Motor neuron (in vitro differentiated cells): ENCODE data around the gene ZNF827. TPM values are rescaled to one million over a fixed set of nuclear protein-coding genes. Genes with fewer than 3 reads are reported as not detected.

ENCODE experiments used
- ATAC-seq, 8 experiments: fragments of 200-7000 bp; cut with Tn5 transposase; replicated peaks in 6 of 8; 2 replicates each; pipeline ENCODE4 v1.8.0; 2021; ENCODE audit warnings: mild to moderate bottlenecking in 8 of 8, moderate library complexity in 8 of 8
- H3K27ac ChIP-seq, 2 donors: fragments of 250-450 bp; sonication (Bioruptor Pico); 2 replicates each; pipeline ENCODE4 v1.9.0; 2021; ENCODE audit warnings: antibody characterized with exemption in 2 of 2, mild to moderate bottlenecking in 2 of 2, moderate library complexity in 1 of 2
- H3K4me1 ChIP-seq, 2 donors: fragments of 250-450 bp; sonication (Bioruptor Pico); replicated peaks in 1 of 2; 2 replicates each; pipeline ENCODE4 v1.6.1; 2021; ENCODE audit warnings: antibody characterized with exemption in 2 of 2, mild to moderate bottlenecking in 2 of 2, moderate library complexity in 1 of 2
- H3K4me3 ChIP-seq, 5 donors: fragments of 250-450 bp; sonication (Bioruptor Pico); 2 replicates each; pipeline ENCODE4 v1.9.0; 2021; ENCODE audit warnings: antibody characterized with exemption in 5 of 5, mild to moderate bottlenecking in 5 of 5, moderate library complexity in 4 of 5
- WGBS, 10 experiments: fragments of 450-650 bp; shearing (Covaris generic); methylation state at CpG; one replicate each; pipeline ENCODE4 v1.0.0; 2022; 5-methylcytosine and 5-hydroxymethylcytosine counted together
- in situ Hi-C, 9 experiments: fragments of 400-800 bp; cut with MboI; loops; one replicate each; pipeline ENCODE4 v1.15.0; 2021; ENCODE audit warnings: low sequenced_read_pairs in 9 of 9, low pct_unique_long_range_greater_than_20kb in 2 of 9; ENCODE audit not compliant: unreplicated experiment in 9 of 9
- total RNA-seq, 8 experiments: library from RNA; unstranded; fragments of 300-600 nt; gene quantifications; 2 replicates each; pipeline versions ENCODE4 v1.2.3 to v1.2.4, GENCODE V29; 2022

Gene ZNF827
- total RNA-seq, 8 experiments from 2014 or later, result 13.8 to 40.6 (median 20.6) TPM

- Histone ChIP-seq H3K4me1 (peaks cover 8 to 20% of the 10 kb centered on the region in 2 donors), H3K27ac (no peak overlapping the region), H3K4me3 (no peak overlapping the region)
- in situ Hi-C loops, result no loop called here
- no peak for ATAC-seq
- 67 to 100% (median 100%) methylated on average over 1 to 3 of the region's 3 CpGs; no CpG with 5 or more reads in 1 of the 10 experiments for WGBS, 10 experiments
Measured at GRCh38 chr4:145895056-145895455, 43.6 kb downstream of the ZNF827 start.

- WGBS, 10 experiments, result 87 to 100% (median 96%) methylated on average over 1 to 8 of the region's 11 CpGs; no CpG with 5 or more reads in 4 of the 10 experiments
- no peak for ATAC-seq
- in situ Hi-C loops, result no loop called here
- Histone ChIP-seq H3K27ac (no peak overlapping the region), H3K4me3 (no peak overlapping the region), H3K4me1 (peaks cover 0 to 11% of the 10 kb centered on the region in 2 donors)
Measured at GRCh38 chr4:145891958-145892357, 46.7 kb downstream of the ZNF827 start.

- ATAC-seq, result no peak
- 37 to 100% (median 85%) methylated on average over 1 to 3 of the region's 3 CpGs for WGBS, 10 experiments
Measured at GRCh38 chr4:145890689-145891088, 47.9 kb downstream of the ZNF827 start.

GRCh38 chr4:145888393-145888792, 50.2 kb downstream of the ZNF827 start:
- ATAC-seq, result no peak
- Histone ChIP-seq H3K4me3 (no peak overlapping the region), H3K4me1 (peaks cover 8 to 19% of the 10 kb centered on the region in 2 donors), H3K27ac (no peak overlapping the region)
- in situ Hi-C loops, result no loop called here
- 82 to 100% (median 93%) methylated on average over 1 to 2 of the region's 2 CpGs; no CpG with 5 or more reads in 1 of the 10 experiments for WGBS, 10 experiments

More at GRCh38 chr4:145890689-145891088, 47.9 kb downstream of the ZNF827 start:
- in situ Hi-C loops, result no loop called here
- Histone ChIP-seq H3K4me3 (no peak overlapping the region), H3K27ac (no peak overlapping the region), H3K4me1 (peaks cover 0 to 11% of the 10 kb centered on the region in 2 donors)

GRCh38 chr4:145887241-145887991, 51.2 kb downstream of the ZNF827 start:
- ATAC-seq, result peak in 3 of 8 experiments; percentile 60 to 74 (median 70)
- WGBS, 10 experiments, result 0 to 80% (median 52%) methylated on average over 3 to 10 of the region's 11 CpGs
- Histone ChIP-seq H3K4me3 (no peak overlapping the region), H3K27ac (no peak overlapping the region), H3K4me1 (peaks cover 17 to 23% of the 10 kb centered on the region in 2 donors)
- in situ Hi-C loops, result no loop called here

- ATAC-seq, result peak in 1 of 8 experiments; percentile 15
- no peak overlapping the region for H3K27ac ChIP-seq
- H3K4me1 ChIP-seq, result peaks cover 17 to 29% of the 10 kb centered on the region in 2 donors
- H3K4me3 ChIP-seq, result no peak overlapping the region
- in situ Hi-C loops, result no loop called here
Measured at GRCh38 chr4:145886871-145887240, 51.8 kb downstream of the ZNF827 start.

GRCh38 chr4:145885666-145886065, 53.0 kb downstream of the ZNF827 start:
- no peak for ATAC-seq
- 67 to 100% (median 100%) methylated on average over 1 to 6 of the region's 9 CpGs; no CpG with 5 or more reads in 3 of the 10 experiments for WGBS, 10 experiments

GRCh38 chr4:145884775-145885174, 53.8 kb downstream of the ZNF827 start:
- 22 to 100% (median 100%) methylated on average over 1 of the region's 1 CpG; no CpG with 5 or more reads in 5 of the 10 experiments for WGBS, 10 experiments
- Histone ChIP-seq H3K4me3 (no peak overlapping the region), H3K27ac (no peak overlapping the region), H3K4me1 (peaks cover 17 to 32% of the 10 kb centered on the region in 2 donors)
- ATAC-seq, result no peak
- in situ Hi-C loops, result no loop called here

More at GRCh38 chr4:145885666-145886065, 53.0 kb downstream of the ZNF827 start:
- Histone ChIP-seq H3K4me1 (peaks cover 17 to 32% of the 10 kb centered on the region in 2 donors), H3K4me3 (no peak overlapping the region), H3K27ac (no peak overlapping the region)
- in situ Hi-C loops, result no loop called here

GRCh38 chr4:145883101-145883694, 55.4 kb downstream of the ZNF827 start:
- 38 to 100% (median 61%) methylated on average over 1 to 4 of the region's 4 CpGs for WGBS, 10 experiments
- in situ Hi-C loops, result no loop called here
- H3K4me3 ChIP-seq, result no peak overlapping the region
- H3K27ac ChIP-seq, result no peak overlapping the region
- peak; percentile 22 to 81 (median 59) for ATAC-seq
- H3K4me1 ChIP-seq, result peaks cover 17 to 32% of the 10 kb centered on the region in 2 donors

- peaks cover 17 to 32% of the 10 kb centered on the region in 2 donors for H3K4me1 ChIP-seq
- ATAC-seq, result peak in 3 of 8 experiments; percentile 23 to 47 (median 31)
- 67 to 100% (median 92%) methylated on average over 1 to 7 of the region's 7 CpGs; no CpG with 5 or more reads in 3 of the 10 experiments for WGBS, 10 experiments
- H3K4me3 ChIP-seq, result no peak overlapping the region
- in situ Hi-C loops, result no loop called here
- H3K27ac ChIP-seq, result no peak overlapping the region
Measured at GRCh38 chr4:145882604-145883003, 56.0 kb downstream of the ZNF827 start.

- in situ Hi-C loops, result no loop called here
- peak in 1 of 8 experiments; percentile 41 for ATAC-seq
- Histone ChIP-seq H3K4me3 (no peak overlapping the region), H3K4me1 (peaks cover 17 to 32% of the 10 kb centered on the region in 2 donors), H3K27ac (no peak overlapping the region)
- WGBS, 10 experiments, result 60 to 94% (median 75%) methylated on average over 1 to 8 of the region's 8 CpGs; no CpG with 5 or more reads in 2 of the 10 experiments
Measured at GRCh38 chr4:145881989-145882388, 56.6 kb downstream of the ZNF827 start.

- H3K27ac ChIP-seq, result no peak overlapping the region
- H3K4me3 ChIP-seq, result no peak overlapping the region
- 46 to 100% (median 90%) methylated on average over 1 to 4 of the region's 4 CpGs for WGBS, 10 experiments
- no peak for ATAC-seq
- in situ Hi-C loops, result no loop called here
- H3K4me1 ChIP-seq, result peaks cover 17 to 32% of the 10 kb centered on the region in 2 donors
Measured at GRCh38 chr4:145881576-145881975, 57.0 kb downstream of the ZNF827 start.

- Histone ChIP-seq H3K27ac (no peak overlapping the region), H3K4me3 (no peak overlapping the region), H3K4me1 (peaks cover 17 to 32% of the 10 kb centered on the region in 2 donors)
- 80 to 100% (median 95%) methylated on average over 2 to 6 of the region's 9 CpGs for WGBS, 10 experiments
- in situ Hi-C loops, result no loop called here
- no peak for ATAC-seq
Measured at GRCh38 chr4:145880355-145880960, 58.2 kb downstream of the ZNF827 start.
